ENCODE results near the gene SMIM13. TPM values are rescaled to one million over a fixed set of nuclear protein-coding genes. Genes with fewer than 3 reads are reported as not detected.

Gene SMIM13
- total RNA-seq = 2.2 TPM

GRCh38 chr6:11093626-11094410, at the start of gene SMIM13:
Gene SMIM13 (plus strand): TSS chr6:11093834. CDS start chr6:11094314, 480 bp downstream.
- peak; percentile 77 to 97 (median 95) for DNase-seq (ENCODE audit: low read depth in 2 of 3, low spot score in 2 of 3)

- peak in 2 of 3 donors; percentile 64 to 66 for DNase-seq (ENCODE audit: low read depth in 2 of 3, low spot score in 2 of 3)
Observed at GRCh38 chr6:11043961-11044711, 49.5 kb upstream of the SMIM13 start, which contains the start of gene ELOVL2. Gene ELOVL2 (minus strand): TSS chr6:11044305. CDS start chr6:11044230, 75 bp downstream.

DNA sequence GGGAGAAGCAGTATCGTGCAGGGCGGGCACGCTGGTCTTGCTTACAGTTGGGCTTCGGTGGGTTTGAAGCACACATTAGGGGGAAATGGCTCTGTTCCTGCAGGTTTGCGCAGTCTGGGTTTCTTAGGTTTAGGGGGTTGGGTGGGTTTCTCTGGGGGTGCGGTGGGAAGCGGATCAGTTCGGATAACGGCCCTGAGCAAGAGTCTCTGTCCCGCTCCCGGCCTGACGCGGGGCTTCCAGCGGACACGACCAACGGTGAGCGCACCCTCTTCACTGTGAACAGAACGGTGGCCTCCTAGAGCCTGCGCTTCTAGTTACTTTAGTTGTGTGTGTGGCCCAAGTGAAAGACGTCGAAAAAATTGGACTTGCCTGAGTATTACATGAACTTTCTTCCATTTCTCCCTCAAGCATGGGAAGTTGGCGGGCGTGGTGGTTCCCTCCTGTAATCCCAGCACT, 48.9 kb upstream of the SMIM13 start:
- DNase-seq (ENCODE audit: low read depth in 2 of 3, low spot score in 2 of 3) = no peak

DNA sequence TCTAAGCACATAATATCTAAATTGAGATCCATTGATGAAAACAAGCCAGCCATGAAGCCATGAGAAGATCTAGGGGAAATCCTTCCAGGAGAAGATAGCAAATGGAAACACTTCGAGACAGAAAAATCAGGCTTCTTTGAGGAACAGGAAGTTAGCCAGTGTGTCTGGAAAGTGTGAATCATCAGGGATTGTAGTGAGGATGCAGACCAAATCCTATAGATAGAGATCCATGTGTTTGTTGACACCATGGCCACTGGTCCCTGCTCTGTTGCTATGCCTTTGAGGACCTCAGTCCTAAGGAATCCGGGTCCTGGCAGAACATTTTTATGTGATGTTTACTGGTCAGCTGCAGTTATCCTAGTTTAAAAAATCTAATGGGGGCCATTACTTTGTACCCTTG, 42.9 kb upstream of the SMIM13 start:
- DNase-seq (ENCODE audit: low read depth in 2 of 3, low spot score in 2 of 3) = no peak

DNA sequence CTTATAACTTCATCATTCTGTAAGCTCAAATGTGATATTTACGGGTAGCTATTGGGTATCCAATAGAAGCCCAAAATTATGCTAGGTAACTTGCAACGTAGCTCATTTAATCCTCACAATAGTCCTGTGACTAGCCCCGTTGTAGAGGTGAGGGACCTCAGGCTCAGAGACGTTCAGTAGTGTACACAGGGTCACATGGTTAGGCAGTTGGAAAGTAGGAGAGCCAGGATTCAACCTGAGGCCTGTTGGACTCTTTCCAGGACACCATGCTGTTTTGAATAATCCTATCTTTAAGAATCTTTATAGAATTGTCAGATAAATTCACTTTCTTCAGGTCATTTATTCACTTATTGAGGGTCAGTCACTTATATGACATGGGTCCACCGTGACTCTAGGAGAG, 40.3 kb upstream of the SMIM13 start:
- DNase-seq (ENCODE audit: low read depth in 2 of 3, low spot score in 2 of 3) = no peak

DNA sequence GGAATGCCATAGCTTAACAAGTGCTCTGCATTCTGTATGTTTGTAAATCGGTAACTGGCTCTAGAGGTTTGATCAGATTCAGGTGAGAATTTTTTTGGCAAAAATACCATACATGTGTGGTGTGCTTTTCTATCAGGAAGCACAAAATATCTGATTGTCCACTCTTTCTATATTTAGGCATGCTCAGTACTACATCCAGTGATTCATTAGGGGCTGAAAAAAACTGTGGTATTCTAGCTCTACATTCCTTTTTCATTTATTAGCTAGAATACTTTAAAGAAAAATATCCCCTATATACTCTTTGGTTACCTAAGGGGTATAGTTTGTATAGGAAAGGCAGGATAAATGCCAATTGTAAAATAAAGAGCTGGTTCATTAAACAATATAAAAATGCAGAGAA, 38.9 kb upstream of the SMIM13 start:
- no peak for DNase-seq (ENCODE audit: low read depth in 2 of 3, low spot score in 2 of 3)

GRCh38 chr6:11055127-11055627, 38.5 kb upstream of the SMIM13 start:
- no peak for DNase-seq (ENCODE audit: low read depth in 2 of 3, low spot score in 2 of 3)

- DNase-seq (ENCODE audit: low read depth in 2 of 3, low spot score in 2 of 3) = no peak
Observed at GRCh38 chr6:11056871-11057270, 36.8 kb upstream of the SMIM13 start.

DNA sequence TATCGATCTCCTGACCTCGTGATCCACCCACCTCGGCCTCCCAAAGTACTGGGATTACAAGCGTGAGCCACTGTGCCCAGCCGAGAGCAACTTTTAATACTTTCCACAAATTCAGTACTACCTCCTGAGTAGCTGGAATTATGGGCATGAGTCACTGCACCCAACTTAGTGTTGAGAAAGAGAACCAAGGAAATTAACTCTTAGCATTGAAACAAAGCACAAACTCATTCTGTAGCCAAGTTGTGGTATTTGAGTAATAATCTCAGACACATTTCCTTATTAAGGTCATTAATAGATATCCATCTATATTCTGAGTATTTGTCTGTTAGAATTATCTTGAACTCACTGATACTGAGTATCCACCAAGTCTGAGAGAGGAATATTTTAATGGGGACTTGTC, 35.2 kb upstream of the SMIM13 start:
- DNase-seq (ENCODE audit: low read depth in 2 of 3, low spot score in 2 of 3) = no peak

DNA sequence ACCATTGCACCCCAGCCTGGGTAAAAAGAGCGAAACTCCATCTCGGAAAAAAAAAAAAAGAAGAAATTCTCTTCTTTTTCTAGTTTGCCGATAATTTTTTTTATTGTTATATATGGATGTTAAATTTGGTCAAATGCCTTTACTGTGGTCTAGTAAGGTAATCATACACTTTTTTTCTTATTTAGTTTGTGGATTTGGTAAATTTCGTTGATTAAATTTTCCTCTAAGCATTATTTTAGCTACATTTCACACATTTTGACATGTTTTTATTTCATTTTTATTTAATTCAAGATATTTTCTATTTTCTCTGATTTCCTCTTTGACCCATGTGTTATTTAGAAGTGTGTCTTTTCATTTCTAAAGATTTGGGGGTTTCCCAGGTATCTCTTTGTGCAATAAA, 31.6 kb upstream of the SMIM13 start:
- DNase-seq (ENCODE audit: low read depth in 2 of 3, low spot score in 2 of 3) = no peak

DNA sequence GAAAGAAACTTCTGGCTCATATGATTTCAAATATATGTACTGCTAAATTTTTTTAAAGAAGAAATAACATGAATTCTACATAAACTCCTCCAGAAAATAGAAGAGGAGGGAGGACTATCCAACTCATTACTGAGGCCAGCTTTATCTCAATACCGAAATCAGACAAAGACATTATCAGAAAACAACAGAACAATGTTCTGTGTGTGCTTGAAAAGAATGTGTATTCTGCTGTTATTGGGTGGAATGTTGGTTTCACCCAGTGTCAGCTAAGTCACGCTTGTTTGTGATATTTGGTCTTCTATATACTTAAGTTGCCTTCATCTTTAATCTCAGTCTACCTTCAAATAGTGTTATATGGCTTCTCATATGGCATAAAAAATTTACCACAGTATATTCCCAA, 30.9 kb upstream of the SMIM13 start:
- DNase-seq (ENCODE audit: low read depth in 2 of 3, low spot score in 2 of 3) = no peak

DNA sequence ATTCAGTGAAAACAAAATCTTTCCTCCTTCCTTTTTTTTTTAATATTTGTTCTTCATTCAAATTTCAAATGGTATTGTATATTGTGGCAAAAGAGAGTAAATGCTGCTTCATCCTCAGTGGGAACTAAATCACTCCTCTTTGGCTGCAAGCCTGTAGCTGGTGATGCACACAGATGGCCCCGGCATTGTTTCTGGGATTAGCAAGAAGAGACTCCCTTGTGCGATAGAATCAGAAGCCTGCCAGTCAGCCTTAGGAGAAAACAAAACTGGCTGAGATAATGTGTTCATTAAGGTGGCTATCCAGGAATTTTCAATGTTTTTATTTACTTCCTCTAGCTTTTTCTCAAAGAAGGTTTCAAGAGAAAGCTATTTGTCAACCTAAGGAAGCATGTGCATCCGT, 28.8 kb upstream of the SMIM13 start:
- DNase-seq (ENCODE audit: low read depth in 2 of 3, low spot score in 2 of 3) = no peak

- no peak for DNase-seq (ENCODE audit: low read depth in 2 of 3, low spot score in 2 of 3)
Observed at GRCh38 chr6:11065436-11066202, 28.0 kb upstream of the SMIM13 start.

GRCh38 chr6:11066505-11067347, 26.9 kb upstream of the SMIM13 start:
- DNase-seq (ENCODE audit: low read depth in 2 of 3, low spot score in 2 of 3) = no peak

DNA sequence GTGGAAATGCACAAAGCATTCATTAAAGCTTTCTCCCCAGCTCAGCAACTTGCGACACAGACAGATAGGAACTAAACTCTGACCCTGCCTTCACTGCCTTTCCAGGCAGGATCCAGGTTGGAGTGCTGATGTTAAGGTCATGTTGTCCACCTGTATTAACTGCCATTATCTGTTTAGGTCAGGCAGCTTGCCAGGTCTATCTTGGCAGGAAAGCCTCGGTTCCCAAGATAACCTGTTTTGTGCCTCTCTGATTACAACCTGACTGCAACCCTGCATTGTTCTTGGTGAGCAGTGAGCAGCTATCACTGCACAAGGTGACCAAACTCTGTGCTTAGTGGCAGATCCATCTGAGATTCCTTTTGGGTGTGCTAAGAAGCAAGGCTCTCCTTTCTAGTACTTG, 26.3 kb upstream of the SMIM13 start:
- no peak for DNase-seq (ENCODE audit: low read depth in 2 of 3, low spot score in 2 of 3)

DNA sequence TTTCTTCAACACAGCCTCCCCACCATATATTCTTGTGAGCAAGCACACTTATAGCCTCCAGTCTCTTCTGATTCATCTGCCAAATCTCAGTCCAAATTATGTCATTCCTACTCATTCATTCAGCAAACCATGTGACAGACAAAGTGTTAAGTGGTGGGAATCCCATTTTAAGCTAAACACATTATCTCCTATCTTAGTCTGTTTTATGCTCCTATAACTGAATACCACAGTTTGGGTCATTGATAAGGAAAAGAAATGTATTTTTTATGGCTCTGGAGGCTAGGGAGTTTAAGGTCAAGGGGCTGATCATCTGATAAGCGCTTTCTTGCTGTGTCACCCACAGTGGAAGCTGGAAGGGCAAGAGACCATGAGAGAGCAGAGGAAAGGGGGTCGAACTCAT, 23.9 kb upstream of the SMIM13 start:
- DNase-seq (ENCODE audit: low read depth in 2 of 3, low spot score in 2 of 3) = no peak

DNA sequence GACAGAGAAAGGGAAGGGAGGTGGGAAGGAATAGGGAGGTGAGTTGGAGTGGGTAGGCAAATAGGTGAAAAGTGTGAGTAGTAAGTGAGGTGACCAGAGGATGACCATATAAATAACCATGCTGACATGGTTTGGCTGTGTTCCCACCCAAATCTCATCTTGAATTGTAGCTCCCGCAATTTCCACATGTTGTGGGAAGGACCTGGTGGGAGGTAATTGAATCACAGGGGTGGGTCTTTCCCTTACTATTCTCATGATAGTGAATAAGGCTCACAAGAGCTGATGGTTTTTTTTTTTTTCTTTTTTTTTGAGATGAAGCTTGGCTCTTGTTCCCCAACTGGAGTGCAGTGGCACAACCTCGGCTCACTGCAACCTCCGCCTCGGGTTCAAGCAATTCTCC, 21.5 kb upstream of the SMIM13 start:
- no peak for DNase-seq (ENCODE audit: low read depth in 2 of 3, low spot score in 2 of 3)

GRCh38 chr6:11076540-11076939, 17.1 kb upstream of the SMIM13 start:
- DNase-seq (ENCODE audit: low read depth in 2 of 3, low spot score in 2 of 3) = no peak

DNA sequence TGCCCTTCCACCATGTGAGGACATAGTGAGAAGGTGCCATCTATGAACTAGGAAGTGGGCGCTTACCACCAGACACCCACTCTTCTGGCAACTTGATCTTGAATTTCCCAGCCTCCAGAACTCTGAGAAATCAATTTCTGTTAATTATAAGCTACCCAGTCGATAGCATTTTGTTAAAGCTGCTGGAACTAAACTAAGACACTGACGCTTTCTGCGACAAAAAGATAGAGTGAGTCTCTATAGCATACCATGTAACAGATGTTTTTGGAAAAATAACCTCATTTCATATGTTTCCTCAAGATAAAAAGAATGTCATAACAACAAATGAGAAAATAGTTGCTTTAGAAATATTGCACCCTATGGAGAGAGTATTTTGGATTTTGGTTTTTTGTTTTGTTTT, 15.4 kb upstream of the SMIM13 start:
- DNase-seq (ENCODE audit: low read depth in 2 of 3, low spot score in 2 of 3) = peak in 1 of 3 donors; percentile 24

DNA sequence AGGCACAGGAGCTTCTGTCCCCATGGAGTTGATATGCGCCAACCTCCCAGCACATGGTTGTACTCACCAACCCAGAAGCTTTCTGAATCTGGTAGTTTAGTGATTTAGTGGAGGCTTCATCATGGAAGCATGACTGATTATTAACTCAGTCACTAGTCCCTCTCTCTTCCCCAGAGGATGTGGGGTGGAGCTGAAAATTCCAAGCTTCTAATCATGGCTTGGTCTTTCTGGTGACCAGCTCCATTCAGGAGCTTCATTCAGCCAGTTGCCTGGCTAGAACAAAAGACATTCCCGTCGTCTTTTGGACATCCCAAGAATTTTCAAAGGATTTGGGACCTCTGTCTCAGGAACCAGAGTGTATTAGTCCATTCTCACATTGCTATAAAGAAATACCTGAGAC, 13.3 kb upstream of the SMIM13 start:
- DNase-seq (ENCODE audit: low read depth in 2 of 3, low spot score in 2 of 3) = no peak
